LNCaP clone FGC (cell line): ENCODE results near the gene NUP210.

Experiments
- DNase-seq: peaks from one replicate; pipeline ENCODE4 v3.0.0-alpha.2; 2011; ENCODE audit warnings: low read depth
- H3K4me3 ChIP-seq: 2 replicates; pipeline ENCODE4 v1.5.1; 2011; ENCODE audit warnings: mild to moderate bottlenecking, low read depth, low read length, control low read depth
- TF ChIP-seq, protein P1 (sequence below): IDR thresholded peaks from 2 replicates; pipeline ENCODE4 v1.5.1; 2012; ENCODE audit warnings: mild to moderate bottlenecking; ENCODE audit not compliant: control insufficient read depth, insufficient read depth; ENCODE audit errors: extremely low read depth

The NUP210 gene

DNA sequence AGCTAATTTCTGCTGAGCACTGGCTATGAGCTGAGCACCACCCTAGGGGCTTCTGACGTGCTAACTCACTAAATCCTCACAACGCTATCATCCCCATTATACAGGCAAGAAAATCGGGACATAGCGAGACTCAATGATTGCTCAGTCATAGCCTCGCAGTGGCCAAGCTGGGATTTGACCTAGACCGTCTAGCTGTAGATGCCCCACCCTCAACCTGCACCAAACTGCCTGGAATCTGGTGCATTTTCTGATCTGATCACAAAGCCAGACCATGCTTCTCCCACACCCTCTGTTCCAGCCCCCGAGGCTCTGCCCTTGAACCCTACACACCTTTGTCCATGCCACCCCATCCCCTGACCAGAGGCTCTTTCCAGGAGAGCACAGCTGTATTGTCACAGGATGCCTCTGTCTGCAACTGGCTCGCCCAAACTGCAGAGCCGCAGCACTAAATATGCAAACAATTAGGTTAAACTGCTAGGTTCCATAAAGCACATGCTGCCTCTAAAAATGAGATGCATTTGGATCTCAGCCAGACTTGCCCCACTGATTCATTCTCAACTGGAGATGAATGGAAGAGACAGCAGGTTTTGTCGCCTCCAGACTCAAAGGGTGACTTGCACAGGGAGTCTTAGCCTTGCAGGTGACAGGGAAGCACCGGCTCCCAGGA, 95.2 kb downstream of the NUP210 start:
- H3K4me3 ChIP-seq, result no peak overlapping the region
- no peak for DNase-seq
- TF ChIP-seq, protein P1, sequence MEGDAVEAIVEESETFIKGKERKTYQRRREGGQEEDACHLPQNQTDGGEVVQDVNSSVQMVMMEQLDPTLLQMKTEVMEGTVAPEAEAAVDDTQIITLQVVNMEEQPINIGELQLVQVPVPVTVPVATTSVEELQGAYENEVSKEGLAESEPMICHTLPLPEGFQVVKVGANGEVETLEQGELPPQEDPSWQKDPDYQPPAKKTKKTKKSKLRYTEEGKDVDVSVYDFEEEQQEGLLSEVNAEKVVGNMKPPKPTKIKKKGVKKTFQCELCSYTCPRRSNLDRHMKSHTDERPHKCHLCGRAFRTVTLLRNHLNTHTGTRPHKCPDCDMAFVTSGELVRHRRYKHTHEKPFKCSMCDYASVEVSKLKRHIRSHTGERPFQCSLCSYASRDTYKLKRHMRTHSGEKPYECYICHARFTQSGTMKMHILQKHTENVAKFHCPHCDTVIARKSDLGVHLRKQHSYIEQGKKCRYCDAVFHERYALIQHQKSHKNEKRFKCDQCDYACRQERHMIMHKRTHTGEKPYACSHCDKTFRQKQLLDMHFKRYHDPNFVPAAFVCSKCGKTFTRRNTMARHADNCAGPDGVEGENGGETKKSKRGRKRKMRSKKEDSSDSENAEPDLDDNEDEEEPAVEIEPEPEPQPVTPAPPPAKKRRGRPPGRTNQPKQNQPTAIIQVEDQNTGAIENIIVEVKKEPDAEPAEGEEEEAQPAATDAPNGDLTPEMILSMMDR, result no peak

DNA sequence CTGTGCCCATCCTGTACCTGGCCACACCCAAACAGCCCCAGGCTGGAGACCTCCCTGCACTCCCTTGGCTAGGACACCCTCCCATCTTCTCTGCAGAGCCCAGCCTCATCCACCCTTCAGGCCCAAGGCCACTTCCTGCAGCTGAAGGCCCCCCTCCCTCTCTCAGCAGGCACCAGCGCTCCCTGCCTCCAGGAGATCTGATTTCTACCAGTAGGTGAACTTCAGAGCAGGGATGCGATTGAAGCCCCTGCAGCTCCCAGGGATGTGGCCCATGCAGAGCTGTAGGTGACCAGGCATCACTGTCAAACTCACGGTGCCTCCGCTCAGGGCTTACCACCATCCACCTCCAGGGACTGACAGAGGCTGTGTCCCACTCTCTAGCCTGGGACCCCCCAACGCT, 96.3 kb downstream of the NUP210 start:
- DNase-seq, result no peak
- H3K4me3 ChIP-seq, result no peak overlapping the region
- TF ChIP-seq, protein P1, result no peak

DNA sequence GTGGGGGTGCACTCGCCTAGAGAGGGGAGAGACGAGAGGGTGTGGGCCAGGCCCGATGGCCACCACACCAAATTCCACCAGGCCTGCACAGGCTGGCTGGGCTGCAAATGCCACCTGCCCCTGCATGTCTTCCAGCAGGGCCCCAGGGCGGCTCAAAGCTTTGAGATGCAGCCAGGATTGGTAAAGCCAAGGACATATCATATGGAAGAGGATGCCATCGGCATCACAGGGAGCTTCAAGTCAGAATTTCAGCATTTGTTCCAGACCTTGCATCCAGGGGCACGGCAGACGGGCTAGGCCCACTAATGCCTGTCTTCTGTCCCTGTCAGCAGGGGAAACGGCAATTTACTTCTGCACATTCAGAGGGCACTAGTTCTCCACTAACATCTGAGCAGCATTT, 97.8 kb downstream of the NUP210 start:
- no peak overlapping the region for H3K4me3 ChIP-seq
- TF ChIP-seq, protein P1, result no peak
- DNase-seq, result no peak

DNA sequence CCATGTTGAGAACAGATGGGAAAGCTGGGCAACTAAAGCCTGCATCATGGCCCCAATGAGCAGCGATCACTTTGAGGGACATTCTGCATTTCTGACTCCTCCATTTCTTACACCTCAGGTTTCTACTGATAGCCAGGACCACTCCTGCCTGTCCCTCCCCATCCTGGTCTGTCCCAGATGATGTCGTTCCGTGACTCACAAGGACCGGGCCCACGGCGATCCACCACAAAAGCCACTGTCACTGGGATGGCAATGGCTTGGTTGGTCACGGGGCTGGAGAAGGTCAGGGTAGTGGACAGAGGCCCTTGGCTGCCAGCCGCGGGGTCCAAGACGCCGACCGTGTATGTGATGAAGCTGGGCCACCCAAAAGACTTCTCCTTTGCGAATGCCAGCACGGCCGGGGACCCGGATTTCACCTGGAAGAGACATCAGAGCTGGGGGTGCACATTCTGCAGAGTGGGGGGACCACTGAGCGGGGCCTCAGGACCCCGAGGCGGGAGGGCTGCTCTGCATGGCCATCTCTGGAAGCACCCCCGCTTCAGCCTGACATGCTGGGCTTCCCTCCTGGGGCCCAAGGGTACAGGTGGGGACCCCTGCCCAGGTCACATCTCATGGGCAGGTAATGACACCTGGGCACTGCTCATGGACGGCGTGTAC, 100.4 kb downstream of the NUP210 start:
- TF ChIP-seq, protein P1, result no peak
- no peak overlapping the region for H3K4me3 ChIP-seq
- no peak for DNase-seq

DNA sequence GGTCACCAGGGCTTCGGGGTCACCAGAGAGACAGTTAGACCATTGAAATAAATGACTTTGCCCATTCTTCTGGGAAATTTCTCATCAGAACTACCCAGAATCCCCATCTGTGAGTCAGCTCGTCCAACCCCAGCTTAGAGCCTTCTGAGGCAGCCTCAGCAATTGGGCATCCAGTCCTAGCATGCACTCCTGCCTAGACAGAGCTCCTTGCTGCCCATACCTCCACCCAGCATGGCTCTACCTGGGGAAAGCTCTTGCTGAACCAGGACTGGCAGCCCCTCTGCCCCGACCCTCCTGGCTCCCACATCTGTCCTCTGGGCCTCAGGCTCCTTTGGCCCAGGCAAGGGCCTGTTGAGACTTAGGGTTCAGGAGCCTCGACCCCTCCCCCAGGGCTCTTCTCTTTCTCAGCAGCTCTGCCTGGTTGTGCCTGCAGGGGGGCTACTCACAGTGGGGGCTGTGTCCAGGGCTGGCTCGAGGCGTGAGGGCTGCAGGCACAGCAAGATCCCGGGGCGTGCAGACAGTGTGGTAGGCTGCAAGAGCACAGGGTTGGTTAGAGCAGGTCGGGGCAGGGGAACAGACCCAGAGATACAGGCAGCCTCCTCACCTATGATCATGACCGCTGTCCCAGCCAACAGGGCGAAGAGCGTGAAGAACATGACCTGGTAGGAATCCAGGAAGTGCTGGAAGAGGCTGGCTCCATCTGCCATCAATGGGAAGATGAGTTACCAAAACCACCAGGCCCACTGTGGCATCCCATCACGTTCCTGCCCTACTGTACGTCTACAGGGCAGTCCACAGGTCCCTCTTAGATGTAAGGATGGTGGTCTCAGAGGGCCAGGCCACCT, 101.3 kb downstream of the NUP210 start:
- no peak for DNase-seq
- TF ChIP-seq, protein P1, result no peak
- H3K4me3 ChIP-seq, result no peak overlapping the region

DNA sequence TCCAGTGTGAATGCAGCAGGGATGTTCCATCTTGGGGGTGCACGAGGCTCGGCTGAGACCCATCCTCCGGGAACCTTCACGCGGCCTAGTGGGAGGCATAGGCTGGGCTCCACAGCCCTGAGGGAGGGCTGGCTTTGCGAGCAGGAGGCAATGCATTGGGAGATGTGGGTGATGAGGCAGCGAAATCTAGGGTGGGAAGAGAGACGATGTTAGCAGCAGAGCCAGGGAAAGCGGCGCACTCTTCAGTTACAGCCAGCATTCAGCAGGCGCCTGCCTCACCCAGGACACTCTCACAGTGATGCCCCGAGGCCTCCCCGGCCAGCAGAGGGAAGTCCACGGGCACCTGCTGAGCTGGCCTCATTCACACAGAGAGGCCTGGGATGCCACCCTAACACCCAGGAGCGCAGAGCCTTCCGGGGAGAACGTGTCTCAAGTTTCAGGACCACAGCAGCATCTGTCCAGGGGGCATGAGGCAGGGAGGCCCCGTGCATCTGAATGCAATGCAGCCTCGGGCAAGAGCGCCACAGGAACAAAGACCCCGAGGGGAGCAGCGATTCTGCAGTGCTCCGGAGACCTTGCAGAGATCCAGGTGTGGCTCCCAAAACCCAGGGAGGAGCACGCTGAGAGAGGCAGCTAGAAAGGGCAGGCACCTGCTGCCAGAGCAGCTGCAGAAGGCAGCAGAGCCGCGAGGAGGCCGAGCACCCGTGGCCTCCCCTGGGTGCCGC, 102.4 kb downstream of the NUP210 start:
- no peak overlapping the region for H3K4me3 ChIP-seq
- no peak for DNase-seq

More for the DNA sequence above, 102.4 kb downstream of the NUP210 start:
- TF ChIP-seq, protein P1, result no peak
